Midbrain (tissue), 1 donor: ENCODE measurements around the gene CPXM2.

Experiments
- DNase-seq: peaks from one replicate; lab custom pipeline; 2025; lab: John Stamatoyannopoulos, UW

The CPXM2 gene

DNA sequence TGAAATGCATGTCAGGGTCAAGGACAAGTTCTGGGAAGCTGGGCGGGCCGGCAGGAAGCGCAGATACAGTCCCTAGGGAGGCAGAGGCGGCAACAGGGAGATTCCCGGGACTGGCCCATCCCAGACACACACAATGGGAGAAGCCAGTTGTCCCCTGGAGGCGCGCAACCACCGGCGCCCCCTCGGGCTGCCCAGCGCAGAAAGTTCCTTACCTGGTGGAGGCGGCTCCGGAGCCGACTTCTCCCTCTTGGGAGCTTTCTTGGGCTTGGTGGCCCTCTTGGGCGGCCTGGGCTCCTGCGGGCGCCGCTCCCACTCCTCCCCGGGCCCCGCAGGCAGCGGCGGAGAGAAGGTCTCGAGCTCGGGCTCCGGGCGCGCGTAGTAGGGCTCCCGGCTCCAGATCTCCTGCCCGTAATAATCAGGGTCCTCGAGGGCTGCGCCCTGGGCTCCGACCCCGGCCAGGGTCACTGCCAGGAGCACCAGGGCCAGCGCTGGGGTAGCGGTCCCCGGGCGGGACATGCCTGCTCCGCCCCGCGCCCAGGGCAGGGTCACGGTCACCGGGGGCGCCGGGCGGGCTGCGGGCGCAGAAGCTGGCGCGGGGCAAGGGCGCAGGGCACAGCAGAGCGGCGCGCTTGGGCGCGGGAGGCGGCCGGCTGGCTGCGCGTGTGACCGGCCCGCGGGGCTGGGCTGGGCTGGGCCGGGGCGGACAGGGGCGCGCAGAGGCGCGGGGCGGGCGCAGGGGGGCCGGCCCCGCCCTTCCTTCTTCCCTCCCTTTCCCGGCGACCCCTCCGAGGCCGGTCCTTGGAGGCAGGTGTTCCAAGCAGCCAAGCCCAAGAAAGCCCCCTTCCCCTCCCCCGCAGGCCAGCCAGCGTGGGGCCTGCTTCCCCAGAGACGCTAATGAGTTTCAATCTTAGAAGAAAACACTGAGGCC lies at the start of gene CPXM2:
TSS of gene CPXM2 (minus strand) at position 664 of the 928 bp plus-strand sequence. CDS start at position 516, 148 bp downstream.
- DNase-seq = no peak

- no peak for DNase-seq
Measured at GRCh38 chr10:123939591-123939990, 48.0 kb upstream of the CPXM2 start.

DNA sequence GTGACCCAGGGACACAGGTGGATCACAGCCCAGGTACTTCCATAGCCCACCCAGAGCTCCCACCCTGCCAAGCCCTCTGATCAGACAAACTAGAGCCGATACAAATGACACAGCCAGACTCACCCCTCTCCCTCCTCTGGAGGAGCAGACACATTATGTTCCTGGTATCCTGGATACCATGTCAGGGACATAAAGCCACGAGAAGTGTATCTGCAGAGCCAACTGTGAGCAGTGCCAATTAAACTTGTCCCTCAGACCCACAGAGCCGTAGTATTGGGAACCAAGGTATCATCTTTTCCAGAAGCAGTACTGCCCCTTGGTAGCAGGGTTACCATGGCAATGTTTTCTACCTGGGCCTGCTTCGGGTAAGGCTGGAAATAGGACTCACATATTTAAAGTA lies 47.3 kb upstream of the CPXM2 start:
- no peak for DNase-seq

DNA sequence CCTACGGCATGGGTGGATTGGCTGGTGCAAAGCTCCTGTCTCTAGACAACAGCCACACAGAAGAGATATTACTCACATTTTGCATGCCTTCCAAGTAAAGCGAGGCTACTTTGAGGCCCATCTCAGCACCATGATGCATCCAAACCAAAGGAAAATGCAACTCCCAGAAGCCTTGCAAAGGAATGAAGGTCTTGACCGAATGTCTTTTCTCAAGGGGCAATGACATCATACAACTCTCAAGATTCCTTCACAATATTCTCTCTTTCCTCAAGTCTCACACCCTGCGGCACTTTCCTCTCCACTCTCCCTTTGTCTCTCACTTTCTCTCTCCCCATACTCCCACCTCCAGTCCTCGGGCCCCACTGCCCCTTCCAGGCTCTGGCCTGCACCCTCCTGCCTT lies 44.8 kb upstream of the CPXM2 start:
- no peak for DNase-seq

DNA sequence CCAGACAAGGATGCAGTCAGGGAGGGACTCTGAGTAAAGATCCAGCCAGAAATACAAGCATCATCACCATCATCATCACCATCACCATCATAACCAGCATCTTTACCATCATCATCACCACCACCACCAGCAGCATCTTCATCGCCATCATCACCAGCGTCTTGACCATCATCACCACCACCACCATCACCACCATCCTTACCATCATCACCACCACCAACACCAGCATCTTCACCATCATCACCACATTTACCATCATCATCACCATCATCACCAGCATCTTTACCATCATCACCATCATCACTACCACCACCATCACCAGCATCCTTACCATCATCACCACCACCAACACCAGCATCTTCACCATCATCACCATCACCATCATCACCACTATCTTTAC lies 44.1 kb upstream of the CPXM2 start:
- DNase-seq = no peak

GRCh38 chr10:123934846-123935245 lies 43.2 kb upstream of the CPXM2 start:
- DNase-seq = no peak

- DNase-seq = no peak
Measured at GRCh38 chr10:123930340-123931001, 38.9 kb upstream of the CPXM2 start.

DNA sequence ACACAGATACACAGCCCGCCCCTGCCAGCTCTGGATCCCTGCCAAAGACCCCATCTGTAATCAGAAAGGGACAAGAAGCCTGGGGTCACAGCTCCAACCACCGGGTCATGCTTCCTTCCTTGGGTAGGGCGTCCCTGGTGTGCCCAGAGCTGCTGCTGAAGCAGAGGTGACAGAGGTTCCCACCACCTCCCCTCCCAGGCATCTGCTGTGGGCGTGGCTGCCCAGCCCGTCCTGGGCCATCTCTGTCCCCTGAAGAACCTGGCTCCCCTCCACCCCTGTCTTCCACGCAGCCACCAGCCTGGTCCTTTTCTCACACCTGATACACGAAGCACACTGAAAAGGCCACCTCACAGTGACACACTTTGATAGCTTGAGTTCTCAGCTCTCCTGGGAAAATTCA lies 38.2 kb upstream of the CPXM2 start:
- DNase-seq = no peak

DNA sequence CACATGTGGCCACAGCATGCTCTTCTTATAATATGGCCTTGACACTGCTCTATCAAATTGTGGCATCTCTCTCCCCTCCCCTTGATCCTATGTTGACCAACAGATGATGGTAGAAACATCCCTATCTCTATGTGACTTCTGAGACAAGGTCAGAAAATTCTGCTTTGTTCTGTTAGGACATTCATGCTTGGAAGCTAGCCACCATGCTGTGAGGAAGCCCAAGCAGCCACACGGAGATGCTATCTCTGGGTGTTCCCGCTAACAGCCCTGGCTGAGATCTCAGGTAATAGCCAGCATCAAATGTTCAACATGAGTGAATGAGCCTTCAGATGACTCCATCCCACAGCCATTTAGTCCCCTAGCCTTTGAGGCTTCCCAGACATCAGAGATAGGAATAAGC lies 36.8 kb upstream of the CPXM2 start:
- DNase-seq = no peak

GRCh38 chr10:123926401-123927264 lies 35.0 kb upstream of the CPXM2 start:
- no peak for DNase-seq

DNA sequence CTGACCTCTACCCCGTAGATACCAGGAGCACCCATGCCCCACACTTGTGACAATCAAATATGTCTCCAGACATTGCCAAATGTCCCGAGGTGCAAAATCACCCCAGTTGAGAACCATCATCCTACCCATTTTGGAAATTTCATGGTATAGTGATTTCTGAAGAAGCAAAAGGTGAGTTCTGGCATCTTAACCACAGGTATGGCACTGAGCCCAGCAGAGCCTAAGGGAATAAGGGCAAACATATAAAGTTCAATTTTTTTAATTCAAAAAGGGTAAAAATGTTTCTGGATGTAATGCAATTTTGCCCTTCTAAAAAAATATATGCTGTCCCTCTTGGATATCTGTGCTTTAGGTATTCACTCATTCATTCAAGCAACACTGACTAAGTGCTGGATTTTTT lies 30.5 kb upstream of the CPXM2 start:
- no peak for DNase-seq

DNA sequence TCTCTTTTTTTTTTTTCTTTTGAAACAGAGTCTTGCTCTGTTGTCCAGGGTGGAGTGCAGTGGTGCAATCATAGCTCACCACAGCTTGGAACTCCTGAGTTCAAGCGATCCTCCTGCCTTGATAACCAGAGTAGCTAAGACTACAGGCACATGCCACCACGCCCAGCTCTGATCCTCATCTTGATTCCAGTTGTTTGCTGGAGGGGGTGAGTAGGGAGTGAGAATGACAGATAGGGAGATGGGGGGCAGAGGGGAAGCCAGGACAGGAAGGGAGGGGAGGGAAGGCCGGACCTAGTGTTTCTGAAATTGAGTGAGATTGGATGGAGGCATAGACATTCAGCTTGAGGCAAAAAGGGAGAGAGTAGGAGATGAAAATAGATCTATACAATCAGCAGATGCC lies 25.2 kb upstream of the CPXM2 start:
- DNase-seq = no peak

GRCh38 chr10:123913688-123914268 lies 22.2 kb upstream of the CPXM2 start:
- DNase-seq = no peak

- DNase-seq = no peak
Measured at GRCh38 chr10:123912871-123913270, 21.3 kb upstream of the CPXM2 start.

- no peak for DNase-seq
Measured at GRCh38 chr10:123912466-123912865, 20.9 kb upstream of the CPXM2 start.

DNA sequence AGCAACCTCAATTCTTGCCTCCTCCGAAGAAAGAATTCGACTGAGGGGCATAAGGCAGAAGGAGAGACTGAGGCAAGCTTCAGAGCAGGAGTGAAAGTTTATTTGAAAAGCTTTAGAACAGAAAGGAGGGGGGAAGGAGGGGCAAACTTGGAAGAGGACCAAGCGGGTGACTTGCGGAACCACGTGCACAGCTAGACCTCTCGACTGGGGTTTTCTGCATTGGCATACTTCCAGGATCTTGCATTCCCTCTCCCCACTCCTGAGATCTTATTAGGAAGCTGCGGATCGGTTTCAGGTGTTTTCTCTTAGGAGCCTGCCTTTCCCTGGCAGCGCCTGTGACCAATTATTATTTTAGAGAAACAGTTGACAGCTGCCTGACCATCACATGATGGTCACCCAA lies 20.3 kb upstream of the CPXM2 start:
- DNase-seq = no peak

- no peak for DNase-seq
Measured at GRCh38 chr10:123909866-123910265, 18.3 kb upstream of the CPXM2 start.

- no peak for DNase-seq
Measured at GRCh38 chr10:123909426-123909825, 17.8 kb upstream of the CPXM2 start.

DNA sequence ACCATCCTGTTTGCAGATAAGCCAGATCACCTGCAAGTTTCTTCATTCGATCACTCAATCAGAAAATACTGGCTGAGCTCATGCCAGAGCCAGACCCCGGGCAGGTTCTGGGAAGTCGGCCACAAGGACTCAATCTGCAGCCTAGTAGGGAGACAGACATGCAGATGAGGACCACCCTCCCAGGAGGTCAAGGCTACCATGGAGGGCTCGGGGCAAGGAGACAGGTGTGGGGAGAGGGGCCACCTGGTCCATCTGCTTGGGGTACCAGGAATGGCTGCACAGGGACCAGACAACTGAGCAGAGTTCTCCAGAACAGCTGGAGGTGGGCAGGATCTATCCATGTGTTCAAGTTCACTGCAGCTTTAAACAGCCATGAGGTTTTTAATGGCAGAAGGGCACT lies 16.8 kb upstream of the CPXM2 start:
- DNase-seq = no peak

- no peak for DNase-seq
Measured at GRCh38 chr10:123906884-123907652, 15.5 kb upstream of the CPXM2 start.

GRCh38 chr10:123906296-123906695 lies 14.7 kb upstream of the CPXM2 start:
- no peak for DNase-seq
